ENCODE data around the gene LPP. TPM values are rescaled to one million over a fixed set of nuclear protein-coding genes. Genes with fewer than 3 reads are reported as not detected.

The LPP gene
- total and polyA plus RNA-seq, 2 of the 4 experiments (the other 2 are of a cell fraction) = 16.0 to 130 TPM

- TF ChIP-seq, protein P1, sequence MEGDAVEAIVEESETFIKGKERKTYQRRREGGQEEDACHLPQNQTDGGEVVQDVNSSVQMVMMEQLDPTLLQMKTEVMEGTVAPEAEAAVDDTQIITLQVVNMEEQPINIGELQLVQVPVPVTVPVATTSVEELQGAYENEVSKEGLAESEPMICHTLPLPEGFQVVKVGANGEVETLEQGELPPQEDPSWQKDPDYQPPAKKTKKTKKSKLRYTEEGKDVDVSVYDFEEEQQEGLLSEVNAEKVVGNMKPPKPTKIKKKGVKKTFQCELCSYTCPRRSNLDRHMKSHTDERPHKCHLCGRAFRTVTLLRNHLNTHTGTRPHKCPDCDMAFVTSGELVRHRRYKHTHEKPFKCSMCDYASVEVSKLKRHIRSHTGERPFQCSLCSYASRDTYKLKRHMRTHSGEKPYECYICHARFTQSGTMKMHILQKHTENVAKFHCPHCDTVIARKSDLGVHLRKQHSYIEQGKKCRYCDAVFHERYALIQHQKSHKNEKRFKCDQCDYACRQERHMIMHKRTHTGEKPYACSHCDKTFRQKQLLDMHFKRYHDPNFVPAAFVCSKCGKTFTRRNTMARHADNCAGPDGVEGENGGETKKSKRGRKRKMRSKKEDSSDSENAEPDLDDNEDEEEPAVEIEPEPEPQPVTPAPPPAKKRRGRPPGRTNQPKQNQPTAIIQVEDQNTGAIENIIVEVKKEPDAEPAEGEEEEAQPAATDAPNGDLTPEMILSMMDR (conservative IDR thresholded peaks at IDR 0.05; ENCODE audit: low read depth, low read length) = no peak
Measured at GRCh38 chr3:188489639-188490405, 335.9 kb downstream of the LPP start (continued).

- H3K18ac ChIP-seq (ENCODE audit: low read depth, low read length) = no peak overlapping the region
- no peak overlapping the region for H3K56ac ChIP-seq (ENCODE audit: extremely low read depth, insufficient read depth, low read length)
- H3K36me3 ChIP-seq (ENCODE audit: control insufficient read depth, insufficient read depth, low read length) = peaks cover 6% of the 10 kb centered on the region; the same call in 1 of the 2 replicates
- H2BK20ac ChIP-seq (ENCODE audit: low read depth, low read length) = no peak overlapping the region
- H3K9ac ChIP-seq (ENCODE audit: low read depth, low read length) = no peak overlapping the region
- no peak overlapping the region for H2AFZ ChIP-seq (replicated peaks; ENCODE audit: low read length, poor library complexity)
- no peak overlapping the region for H4K91ac ChIP-seq (ENCODE audit: insufficient read depth, low read depth, low read length)
- 93% methylated on average over 3 of the region's 11 CpGs; no CpG with 5 or more reads in 1 of the 2 experiments for WGBS, 2 experiments (ENCODE audit: extremely low coverage in 2 of 2, insufficient read length in 1 of 2)
- H3K9me3 ChIP-seq (ENCODE audit: control insufficient read depth, insufficient read depth, low read length) = no peaks in the 10 kb centered on the region
- no peak overlapping the region for H4K8ac ChIP-seq (ENCODE audit: low read depth in 2 of 2, low read length in 2 of 2)
- H3K14ac ChIP-seq (replicated peaks; ENCODE audit: low read depth, low read length) = no peak overlapping the region
- dilution Hi-C loops (cut with HindIII; ENCODE audit: low sequenced_read_pairs, unreplicated experiment) (no loop called here), in situ Hi-C loops (cut with MboI; ENCODE audit: low sequenced_read_pairs) (no loop called here), intact Hi-C loops (cut with micrococcal nuclease) (loop anchor here (5.0 kb wide), 1 partner anchor 748 kb away; no protein-coding TSS in a partner anchor)
- H2BK15ac ChIP-seq (ENCODE audit: low read depth, low read length) = no peak overlapping the region
- H2BK5ac ChIP-seq (ENCODE audit: low read depth, low read length, poor library complexity, severe bottlenecking) = peak overlapping the region; percentile 12
- H3K23ac ChIP-seq (ENCODE audit: low read depth, low read length) = no peak overlapping the region
- peaks cover 32% of the 10 kb centered on the region for H4K20me1 ChIP-seq (ENCODE audit: insufficient read depth, low read length)
- H3K27ac ChIP-seq (ENCODE audit: insufficient read depth, low read length) = peak overlapping the region; percentile 39
- POLR2A ChIA-PET (ENCODE audit: unreplicated experiment) = no interaction called here
- ATAC-seq (ENCODE audit: low read depth) (0 out of 2 replicates have a peak, but pooled peaks have one; percentile 6), DNase-seq (no peak)
- H3K4me1 ChIP-seq (ENCODE audit: control insufficient read depth, insufficient read depth, low read length) = peaks cover 14% of the 10 kb centered on the region
- H3K4me2 ChIP-seq (ENCODE audit: low read depth, low read length) = no peak overlapping the region
- H3K4ac ChIP-seq (ENCODE audit: low read depth, low read length) = no peak overlapping the region
- BruUV-seq (replicated peaks) = no TSS peak
- peaks cover 25 to 63% of the 10 kb centered on the region in 2 experiments for H3K79me1 ChIP-seq (ENCODE audit: low read depth in 1 of 2, low read length in 2 of 2)
- CTCF ChIA-PET = interaction anchor here (0.6 to 1.1 kb wide), 2 partner anchors 21 to 750 kb away, joined by 4 to 5 read pairs; no protein-coding TSS in a partner anchor
- no peaks in the 10 kb centered on the region for H3K27me3 ChIP-seq (ENCODE audit: control insufficient read depth, insufficient read depth, low read length)
- no peak overlapping the region for H2AK9ac ChIP-seq (replicated peaks; ENCODE audit: low read depth, low read length, poor library complexity)
- H3K9me1 ChIP-seq (ENCODE audit: insufficient read depth, low read length) = peaks cover 17% of the 10 kb centered on the region
- no peak overlapping the region for H3K4me3 ChIP-seq (ENCODE audit: insufficient read depth, low read depth, low read length)
- no peak overlapping the region for H2BK120ac ChIP-seq (ENCODE audit: low read depth, low read length)
- H4K5ac ChIP-seq (ENCODE audit: low read depth, low read length) = no peak overlapping the region
- no peak overlapping the region for H2AK5ac ChIP-seq (ENCODE audit: low read depth, low read length)
- TF ChIP-seq NFE2L2 (IDR thresholded peaks at IDR 0.05; ENCODE audit: low read depth, low read length) = no peak
- TF ChIP-seq, protein P1 (conservative IDR thresholded peaks at IDR 0.05; ENCODE audit: low read depth, low read length) = no peak
- TF ChIP-seq, protein P2, sequence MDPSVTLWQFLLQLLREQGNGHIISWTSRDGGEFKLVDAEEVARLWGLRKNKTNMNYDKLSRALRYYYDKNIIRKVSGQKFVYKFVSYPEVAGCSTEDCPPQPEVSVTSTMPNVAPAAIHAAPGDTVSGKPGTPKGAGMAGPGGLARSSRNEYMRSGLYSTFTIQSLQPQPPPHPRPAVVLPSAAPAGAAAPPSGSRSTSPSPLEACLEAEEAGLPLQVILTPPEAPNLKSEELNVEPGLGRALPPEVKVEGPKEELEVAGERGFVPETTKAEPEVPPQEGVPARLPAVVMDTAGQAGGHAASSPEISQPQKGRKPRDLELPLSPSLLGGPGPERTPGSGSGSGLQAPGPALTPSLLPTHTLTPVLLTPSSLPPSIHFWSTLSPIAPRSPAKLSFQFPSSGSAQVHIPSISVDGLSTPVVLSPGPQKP (IDR thresholded peaks at IDR 0.05; ENCODE audit: borderline replicate concordance, low read depth, low read length) = no peak
- TF ChIP-seq FOS (IDR thresholded peaks at IDR 0.05; ENCODE audit: low read depth, low read length) = no peak
- TF ChIP-seq MAFK (IDR thresholded peaks at IDR 0.05; ENCODE audit: low read depth, low read length) = no peak
- no peak for TF ChIP-seq POLR2A (IDR thresholded peaks at IDR 0.05; ENCODE audit: low read depth, low read length)
- no peak for TF ChIP-seq BHLHE40 (IDR thresholded peaks at IDR 0.05; ENCODE audit: low read depth, low read length)
- no peak for TF ChIP-seq MXI1 (IDR thresholded peaks at IDR 0.05; ENCODE audit: borderline replicate concordance, low read depth, low read length)
- TF ChIP-seq, protein P3, sequence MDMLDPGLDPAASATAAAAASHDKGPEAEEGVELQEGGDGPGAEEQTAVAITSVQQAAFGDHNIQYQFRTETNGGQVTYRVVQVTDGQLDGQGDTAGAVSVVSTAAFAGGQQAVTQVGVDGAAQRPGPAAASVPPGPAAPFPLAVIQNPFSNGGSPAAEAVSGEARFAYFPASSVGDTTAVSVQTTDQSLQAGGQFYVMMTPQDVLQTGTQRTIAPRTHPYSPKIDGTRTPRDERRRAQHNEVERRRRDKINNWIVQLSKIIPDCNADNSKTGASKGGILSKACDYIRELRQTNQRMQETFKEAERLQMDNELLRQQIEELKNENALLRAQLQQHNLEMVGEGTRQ (IDR thresholded peaks at IDR 0.05; ENCODE audit: low read depth, low read length) = no peak
Measured at GRCh38 chr3:188490416-188490815, 336.5 kb downstream of the LPP start.
